Keratinocyte (primary cell): ENCODE data around the gene PKP2. TPM values are rescaled to one million over a fixed set of nuclear protein-coding genes. Genes with fewer than 3 reads are reported as not detected.

Experiments used
- DNase-seq: peaks from one replicate; pipeline ENCODE4 v3.0.0-alpha.2; 2011; ENCODE audit warnings: low read depth, missing footprints, low spot score
- FAIRE-seq: peaks from 2 replicates; lab custom pipeline; 2011; peaks lifted over from hg19 to GRCh38; lab: Jason Lieb, UNC
- H2AFZ ChIP-seq: 2 replicates; pipeline ENCODE4 v1.6.0; 2012; ENCODE audit warnings: low read length, control low read depth, inconsistent platforms; ENCODE audit not compliant: control insufficient read depth
- H3K27ac ChIP-seq: 2 replicates; pipeline ENCODE4 v1.5.1; 2011; ENCODE audit warnings: low read length; ENCODE audit not compliant: control insufficient read depth, insufficient read depth
- H3K27me3 ChIP-seq: 3 replicates; pipeline ENCODE4 v1.6.0; 2011; ENCODE audit warnings: low read length; ENCODE audit not compliant: control insufficient read depth, insufficient read depth; ENCODE audit errors: extremely low read depth
- H3K36me3 ChIP-seq, 2 experiments: 2 replicates in 1 of 2; 3 replicates in 1 of 2; pipeline ENCODE4 v1.5.1; 2011; ENCODE audit warnings: low read length in 2 of 2, mild to moderate bottlenecking in 1 of 2; ENCODE audit not compliant: control insufficient read depth in 2 of 2, insufficient read depth in 2 of 2; ENCODE audit errors: extremely low read depth in 1 of 2
- H3K4me1 ChIP-seq: 3 replicates; pipeline ENCODE4 v1.5.1; 2011; ENCODE audit warnings: low read length; ENCODE audit not compliant: control insufficient read depth, insufficient read depth; ENCODE audit errors: extremely low read depth
- H3K4me2 ChIP-seq: 3 replicates; pipeline ENCODE4 v1.6.0; 2011; ENCODE audit warnings: low read depth, low read length; ENCODE audit not compliant: control insufficient read depth, insufficient read depth; ENCODE audit errors: extremely low read depth
- H3K4me3 ChIP-seq, 3 experiments: fragments of 200-600 bp in 1 of 3; sonication (generic) in 1 of 3; 2 replicates in 2 of 3; 3 replicates in 1 of 3; pipeline ENCODE4 v1.5.1; 2011 to 2016; ENCODE audit warnings: low read length in 3 of 3, mild to moderate bottlenecking in 3 of 3, control low read depth in 2 of 3, inconsistent platforms in 1 of 3, low read depth in 1 of 3, mixed read lengths in 1 of 3, mixed run types in 1 of 3, moderate library complexity in 1 of 3; ENCODE audit not compliant: control insufficient read depth in 2 of 3, insufficient read depth in 2 of 3; ENCODE audit errors: extremely low read depth in 1 of 3
- H3K79me2 ChIP-seq: 2 replicates; pipeline ENCODE4 v1.6.0; 2012; ENCODE audit warnings: low read length; ENCODE audit not compliant: control insufficient read depth, insufficient read depth
- H3K9ac ChIP-seq: 3 replicates; pipeline ENCODE4 v1.6.0; 2011; ENCODE audit warnings: low read length; ENCODE audit not compliant: control insufficient read depth, insufficient read depth; ENCODE audit errors: extremely low read depth
- H3K9me1 ChIP-seq: 3 replicates; pipeline ENCODE4 v1.6.0; 2011; ENCODE audit warnings: low read length; ENCODE audit not compliant: control insufficient read depth, insufficient read depth; ENCODE audit errors: extremely low read depth
- H3K9me3 ChIP-seq: 2 replicates; pipeline ENCODE4 v1.5.1; 2012; ENCODE audit warnings: low read depth, low read length; ENCODE audit not compliant: control insufficient read depth
- H4K20me1 ChIP-seq: 3 replicates; pipeline ENCODE4 v1.6.0; 2011; ENCODE audit warnings: low read length; ENCODE audit not compliant: control insufficient read depth, insufficient read depth; ENCODE audit errors: extremely low read depth
- EZH2 ChIP-seq: IDR thresholded peaks from one replicate; pipeline ENCODE4 v1.6.1; 2012; ENCODE audit warnings: inconsistent platforms, mild to moderate bottlenecking, low read length, moderate library complexity
- dilution Hi-C: fragments of 300-500 bp; cut with MboI; formaldehyde crosslinking; loops from one replicate; pipeline ENCODE4 v1.7.0; 2020; ENCODE audit warnings: low sequenced_read_pairs; ENCODE audit not compliant: extremely low pct_ligation_motif_present
- polyA plus RNA-seq, 5 experiments: library from polyadenylated mRNA; depleted of rRNA in 3 of 5; stranded (reverse) in 3 of 5; stranded (forward) in 1 of 5; unstranded in 1 of 5; fragments of >200 nt; gene quantifications; 1 replicate in 1 of 5; 2 replicates in 3 of 5; 3 replicates in 1 of 5; pipeline versions ENCODE4 v1.2.1 to v1.2.3, GENCODE V29; 2011 to 2012; ENCODE audit warnings: missing spikeins in 2 of 5, low read depth in 1 of 5, low replicate concordance in 1 of 5
- TF ChIP-seq, protein P1 (sequence below), 3 experiments: IDR thresholded peaks in 1 of 3; conservative IDR thresholded peaks in 1 of 3; optimal IDR thresholded peaks in 1 of 3; 2 replicates in 2 of 3; 3 replicates in 1 of 3; pipeline versions ENCODE3 to v1.5.1; 2011; ENCODE audit warnings: low read length in 3 of 3, mild to moderate bottlenecking in 3 of 3, moderate library complexity in 2 of 3, control low read depth in 1 of 3, inconsistent platforms in 1 of 3; ENCODE audit not compliant: insufficient read depth in 2 of 3; ENCODE audit errors: extremely low read depth in 1 of 3

The PKP2 gene
- polyA plus RNA-seq, 1 donor (not counting 4 experiments of a cell fraction or from before 2014, with no cell fraction given) = 50.4 TPM

DNA sequence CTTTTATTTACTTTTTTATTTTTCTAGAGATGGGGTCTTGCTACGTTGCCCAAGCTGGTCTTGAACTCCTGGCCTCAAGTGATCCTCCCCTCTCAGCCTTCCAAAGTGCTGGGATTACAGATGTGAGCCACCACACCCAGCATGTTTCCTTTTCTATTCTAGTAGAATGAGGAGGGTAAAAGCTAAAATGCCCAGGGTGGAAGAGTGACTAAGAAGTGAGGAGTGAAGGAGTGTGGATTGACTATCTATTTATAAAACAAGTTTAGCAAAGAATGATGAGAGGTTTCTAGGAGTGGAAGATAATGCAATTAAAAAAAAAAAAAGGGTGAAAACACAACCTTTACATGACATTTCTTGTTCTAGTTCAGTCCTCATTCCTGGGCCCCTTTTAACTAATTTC lies 29.8 kb upstream of the PKP2 start:
- H3K4me2 ChIP-seq = no peak overlapping the region
- H3K4me3 ChIP-seq = no peak overlapping the region
- no peaks in the 10 kb centered on the region for H3K9me1 ChIP-seq
- peaks cover 17% of the 10 kb centered on the region for H3K4me1 ChIP-seq
- no peaks in the 10 kb centered on the region for H3K27me3 ChIP-seq
- FAIRE-seq (no peak), DNase-seq (no peak)
- no peak for TF ChIP-seq EZH2
- TF ChIP-seq, protein P1, sequence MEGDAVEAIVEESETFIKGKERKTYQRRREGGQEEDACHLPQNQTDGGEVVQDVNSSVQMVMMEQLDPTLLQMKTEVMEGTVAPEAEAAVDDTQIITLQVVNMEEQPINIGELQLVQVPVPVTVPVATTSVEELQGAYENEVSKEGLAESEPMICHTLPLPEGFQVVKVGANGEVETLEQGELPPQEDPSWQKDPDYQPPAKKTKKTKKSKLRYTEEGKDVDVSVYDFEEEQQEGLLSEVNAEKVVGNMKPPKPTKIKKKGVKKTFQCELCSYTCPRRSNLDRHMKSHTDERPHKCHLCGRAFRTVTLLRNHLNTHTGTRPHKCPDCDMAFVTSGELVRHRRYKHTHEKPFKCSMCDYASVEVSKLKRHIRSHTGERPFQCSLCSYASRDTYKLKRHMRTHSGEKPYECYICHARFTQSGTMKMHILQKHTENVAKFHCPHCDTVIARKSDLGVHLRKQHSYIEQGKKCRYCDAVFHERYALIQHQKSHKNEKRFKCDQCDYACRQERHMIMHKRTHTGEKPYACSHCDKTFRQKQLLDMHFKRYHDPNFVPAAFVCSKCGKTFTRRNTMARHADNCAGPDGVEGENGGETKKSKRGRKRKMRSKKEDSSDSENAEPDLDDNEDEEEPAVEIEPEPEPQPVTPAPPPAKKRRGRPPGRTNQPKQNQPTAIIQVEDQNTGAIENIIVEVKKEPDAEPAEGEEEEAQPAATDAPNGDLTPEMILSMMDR (optimal IDR thresholded peaks at IDR 0.05 in 1 of 3, IDR thresholded peaks at IDR 0.05 in 1 of 3, conservative IDR thresholded peaks at IDR 0.05 in 1 of 3; ENCODE audit: extremely low read depth in 1 of 3, insufficient read depth in 2 of 3, low read length in 3 of 3) = no peak
- H2AFZ ChIP-seq = no peak overlapping the region
- H4K20me1 ChIP-seq = no peaks in the 10 kb centered on the region
- no peaks in the 10 kb centered on the region for H3K9me3 ChIP-seq
- no peak overlapping the region for H3K9ac ChIP-seq
- dilution Hi-C loops = no loop called here
- no peaks in the 10 kb centered on the region for H3K79me2 ChIP-seq
- no peak overlapping the region for H3K27ac ChIP-seq
- H3K36me3 ChIP-seq = no peaks in the 10 kb centered on the region

DNA sequence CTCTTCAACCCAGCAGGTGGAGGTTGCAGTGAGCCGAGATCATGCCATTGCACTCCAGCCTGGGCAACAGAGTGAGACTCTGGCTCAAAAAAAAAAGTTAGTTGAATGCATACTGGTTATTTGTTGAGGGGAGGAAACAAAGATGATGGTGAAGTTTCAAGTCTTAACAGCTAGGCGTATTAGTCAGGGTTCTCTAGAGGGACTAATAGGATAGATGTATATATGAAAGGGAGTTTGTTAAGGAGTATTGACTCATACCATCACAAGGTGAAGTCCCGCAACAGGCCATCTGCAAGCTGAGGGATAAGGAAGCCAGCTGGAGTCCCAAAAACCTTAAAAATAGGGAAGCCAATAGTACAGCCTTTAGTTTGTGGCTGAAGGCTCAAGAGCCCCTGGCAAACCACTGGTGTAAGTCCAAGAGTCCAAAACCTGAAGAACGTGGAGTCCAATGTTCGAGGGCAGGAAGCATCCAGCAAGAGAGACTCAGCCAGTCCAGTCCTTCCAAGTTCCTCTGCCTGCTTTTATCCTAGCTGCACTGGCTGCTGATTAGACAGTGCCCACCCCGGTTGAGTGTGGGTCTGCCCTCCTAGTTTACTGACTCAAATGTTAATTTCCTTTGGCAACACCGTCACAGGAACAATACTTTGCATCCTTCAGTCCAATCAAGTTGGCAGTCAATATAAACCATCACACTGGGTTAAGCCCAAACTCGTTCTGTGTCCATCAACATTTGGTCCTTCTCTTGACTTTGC lies 26.1 kb upstream of the PKP2 start:
- Histone ChIP-seq H3K9ac (no peak overlapping the region), H3K9me3 (no peaks in the 10 kb centered on the region), H3K27ac (peak overlapping the region; percentile 80), H4K20me1 (no peaks in the 10 kb centered on the region), H3K4me1 (peaks cover 42% of the 10 kb centered on the region), H3K79me2 (no peaks in the 10 kb centered on the region), H2AFZ (no peak overlapping the region), H3K9me1 (no peaks in the 10 kb centered on the region), H3K4me3 (no peak overlapping the region), H3K4me2 (no peak overlapping the region), H3K27me3 (no peaks in the 10 kb centered on the region), H3K36me3 (no peaks in the 10 kb centered on the region)
- DNase-seq = no peak
- TF ChIP-seq, protein P1 (optimal IDR thresholded peaks at IDR 0.05 in 1 of 3, IDR thresholded peaks at IDR 0.05 in 1 of 3, conservative IDR thresholded peaks at IDR 0.05 in 1 of 3; ENCODE audit: extremely low read depth in 1 of 3, insufficient read depth in 2 of 3, low read length in 3 of 3) = no peak
- no peak for TF ChIP-seq EZH2
- peak; percentile 81 for FAIRE-seq
- dilution Hi-C loops = no loop called here
